Type B pancreatic cell (in vitro differentiated cells): ENCODE measurements around the gene PKP1. TPM values are rescaled to one million over a fixed set of nuclear protein-coding genes. Genes with fewer than 3 reads are reported as not detected.

Experiments
- DNase-seq: peaks from one replicate; pipeline ENCODE4 v3.0.0; 2021; ENCODE audit warnings: mixed read lengths; ENCODE audit not compliant: unreplicated experiment; ENCODE audit errors: extremely low spot score
- H3K27ac Mint-ChIP-seq: 2 replicates; pipeline ENCODE4 v1.8.0; 2021; ENCODE audit warnings: mild to moderate bottlenecking, mixed read lengths
- H3K27me3 Mint-ChIP-seq: 2 replicates; pipeline ENCODE4 v1.8.0; 2021; ENCODE audit warnings: mixed read lengths
- H3K36me3 Mint-ChIP-seq: 2 replicates; pipeline ENCODE4 v1.8.0; 2021; ENCODE audit warnings: mixed read lengths
- H3K4me1 Mint-ChIP-seq: one replicate; pipeline ENCODE4 v1.8.0; 2021; ENCODE audit warnings: mixed read lengths; ENCODE audit not compliant: unreplicated experiment
- H3K4me3 Mint-ChIP-seq: 2 replicates; pipeline ENCODE4 v1.8.0; 2021; ENCODE audit warnings: mild to moderate bottlenecking, mixed read lengths
- H3K9me3 Mint-ChIP-seq: 2 replicates; pipeline ENCODE4 v1.8.0; 2021; ENCODE audit warnings: mixed read lengths
- CTCF ChIP-seq: fragments of 200-600 bp; sonication (generic); conservative IDR thresholded peaks from 2 replicates; pipeline ENCODE4 v1.5.0; 2021; ENCODE audit warnings: antibody characterized with exemption, mild to moderate bottlenecking
- total RNA-seq: library from RNA; stranded (reverse); gene quantifications from 2 replicates; pipeline ENCODE4 v1.2.1, GENCODE V29; 2021; ENCODE audit warnings: low replicate concordance

The PKP1 gene
- total RNA-seq, 1 donor from 2014 or later, result 7.6 TPM

GRCh38 chr1:201360901-201361651, 77.8 kb downstream of the PKP1 start:
- no peak for TF ChIP-seq CTCF
- H3K27ac Mint-ChIP-seq, result no peak overlapping the region
- H3K4me1 Mint-ChIP-seq, result no peaks in the 10 kb centered on the region
- H3K36me3 Mint-ChIP-seq, result no peaks in the 10 kb centered on the region
- no peaks in the 10 kb centered on the region for H3K9me3 Mint-ChIP-seq
- H3K27me3 Mint-ChIP-seq, result no peaks in the 10 kb centered on the region
- no peak overlapping the region for H3K4me3 Mint-ChIP-seq
- no peak for DNase-seq

- H3K27me3 Mint-ChIP-seq, result no peaks in the 10 kb centered on the region
- no peaks in the 10 kb centered on the region for H3K9me3 Mint-ChIP-seq
- no peak overlapping the region for H3K4me3 Mint-ChIP-seq
- no peaks in the 10 kb centered on the region for H3K36me3 Mint-ChIP-seq
- no peaks in the 10 kb centered on the region for H3K4me1 Mint-ChIP-seq
- TF ChIP-seq CTCF, result peak; percentile 91
- no peak overlapping the region for H3K27ac Mint-ChIP-seq
- DNase-seq, result no peak
Observed at GRCh38 chr1:201361652-201362504, 78.6 kb downstream of the PKP1 start.

GRCh38 chr1:201362906-201363305, 79.6 kb downstream of the PKP1 start:
- H3K27ac Mint-ChIP-seq, result no peak overlapping the region
- TF ChIP-seq CTCF, result no peak

GRCh38 chr1:201363467-201363866, 80.2 kb downstream of the PKP1 start:
- TF ChIP-seq CTCF, result no peak
- Mint-ChIP-seq H3K4me3 (no peak overlapping the region), H3K36me3 (no peaks in the 10 kb centered on the region), H3K27ac (no peak overlapping the region), H3K4me1 (no peaks in the 10 kb centered on the region), H3K9me3 (no peaks in the 10 kb centered on the region), H3K27me3 (peaks cover 7% of the 10 kb centered on the region)
- no peak for DNase-seq

More at GRCh38 chr1:201362906-201363305, 79.6 kb downstream of the PKP1 start:
- no peaks in the 10 kb centered on the region for H3K4me1 Mint-ChIP-seq
- H3K9me3 Mint-ChIP-seq, result no peaks in the 10 kb centered on the region
- H3K27me3 Mint-ChIP-seq, result peaks cover 4% of the 10 kb centered on the region
- H3K4me3 Mint-ChIP-seq, result no peak overlapping the region
- no peak for DNase-seq
- no peaks in the 10 kb centered on the region for H3K36me3 Mint-ChIP-seq

GRCh38 chr1:201364808-201365105, 81.5 kb downstream of the PKP1 start:
- Mint-ChIP-seq H3K4me1 (no peaks in the 10 kb centered on the region), H3K36me3 (no peaks in the 10 kb centered on the region), H3K4me3 (no peak overlapping the region), H3K9me3 (no peaks in the 10 kb centered on the region), H3K27ac (no peak overlapping the region), H3K27me3 (peaks cover 11% of the 10 kb centered on the region)
- no peak for TF ChIP-seq CTCF
- no peak for DNase-seq
